Neural cell (in vitro differentiated cells): ENCODE measurements around the gene LARP1. TPM values are rescaled to one million over a fixed set of nuclear protein-coding genes. Genes with fewer than 3 reads are reported as not detected.

Source experiments
- H2AFZ ChIP-seq: fragments of 200-600, 300-800 bp; sonication (generic), shearing (Covaris generic); 2 replicates; pipeline ENCODE4 v1.6.0; 2014; ENCODE audit warnings: low read depth, mild to moderate bottlenecking, antibody characterized with exemption, low read length, moderate library complexity
- H3F3A ChIP-seq: fragments of 200-600 bp; shearing (Covaris generic); 2 replicates; pipeline ENCODE4 v1.6.1; 2016; ENCODE audit warnings: mild to moderate bottlenecking, moderate library complexity, mixed read lengths, antibody characterized with exemption, low read length; ENCODE audit not compliant: insufficient read depth, poor library complexity, severe bottlenecking
- H3K27ac ChIP-seq: fragments of 200-600, 300-800 bp; sonication (generic), shearing (Covaris generic); 2 replicates; pipeline ENCODE4 v1.5.1; 2014; ENCODE audit warnings: mild to moderate bottlenecking, low read length, moderate library complexity
- H3K27me3 ChIP-seq: fragments of 300-800, 200-600 bp; sonication (generic), shearing (Covaris generic); 2 replicates; pipeline ENCODE4 v1.6.0; 2014; ENCODE audit warnings: mild to moderate bottlenecking, low read depth, low read length, moderate library complexity; ENCODE audit not compliant: insufficient read depth
- H3K36me3 ChIP-seq: fragments of 300-800, 200-600 bp; sonication (generic), shearing (Covaris generic); 2 replicates; pipeline ENCODE4 v1.5.1; 2014; ENCODE audit warnings: mild to moderate bottlenecking, antibody characterized with exemption, low read length, moderate library complexity; ENCODE audit not compliant: insufficient read depth
- H3K4me2 ChIP-seq: fragments of 300-800, 200-600 bp; sonication (generic), shearing (Covaris generic); 2 replicates; pipeline ENCODE4 v1.6.0; 2014; ENCODE audit warnings: mild to moderate bottlenecking, low read length
- H3K4me3 ChIP-seq: fragments of 300-800, 200-600 bp; sonication (generic), shearing (Covaris generic); 2 replicates; pipeline ENCODE4 v1.5.1; 2014; ENCODE audit warnings: mild to moderate bottlenecking, low read length, moderate library complexity
- H3K79me2 ChIP-seq: fragments of 200-600 bp; shearing (Covaris generic); replicated peaks from 2 replicates; pipeline ENCODE4 v1.6.0; 2014; ENCODE audit warnings: mild to moderate bottlenecking, low read length, moderate library complexity; ENCODE audit not compliant: insufficient read depth
- H3K9ac ChIP-seq: fragments of 300-800, 200-600 bp; sonication (generic), shearing (Covaris generic); 2 replicates; pipeline ENCODE4 v1.6.1; 2016; ENCODE audit warnings: mild to moderate bottlenecking, low read length, mixed read lengths
- H3K9me2 ChIP-seq: fragments of 200-600 bp; shearing (Covaris generic); 2 replicates; pipeline ENCODE4 v1.6.1; 2016; ENCODE audit warnings: mild to moderate bottlenecking, low read length, mixed read lengths; ENCODE audit not compliant: insufficient read depth
- H3K9me3 ChIP-seq: fragments of 200-600, 300-800 bp; sonication (generic), shearing (Covaris generic); 2 replicates; pipeline ENCODE4 v1.6.1; 2016; ENCODE audit warnings: mild to moderate bottlenecking, mixed run types, low read length, moderate library complexity, mixed read lengths
- H4K20me1 ChIP-seq: fragments of 200-600 bp; shearing (Covaris generic); 2 replicates; pipeline ENCODE4 v1.6.1; 2016; ENCODE audit warnings: mild to moderate bottlenecking, mixed run types; ENCODE audit not compliant: insufficient read depth
- CTCF ChIP-seq: fragments of 450-650 bp; IDR thresholded peaks from 2 replicates; pipeline ENCODE4 v1.5.1; 2014; ENCODE audit warnings: antibody characterized with exemption, mild to moderate bottlenecking, moderate library complexity; ENCODE audit not compliant: poor library complexity, severe bottlenecking
- EP300 ChIP-seq: fragments of 450-650 bp; conservative IDR thresholded peaks from 2 replicates; pipeline ENCODE4 v1.6.1; 2014; ENCODE audit warnings: antibody characterized with exemption, mild to moderate bottlenecking, moderate library complexity; ENCODE audit not compliant: poor library complexity, severe bottlenecking
- EZH2 ChIP-seq: fragments of 200-600, 300-800 bp; shearing (Covaris generic), sonication (generic); IDR thresholded peaks from 2 replicates; pipeline ENCODE4 v1.6.1; 2014; ENCODE audit warnings: antibody characterized with exemption, low read length, borderline replicate concordance, mild to moderate bottlenecking; ENCODE audit not compliant: insufficient read depth, poor library complexity, severe bottlenecking
- MXI1 ChIP-seq: fragments of 450-650 bp; conservative IDR thresholded peaks from 2 replicates; pipeline ENCODE4 v1.6.1; 2014; ENCODE audit warnings: antibody characterized with exemption, mild to moderate bottlenecking; ENCODE audit not compliant: poor library complexity, severe bottlenecking
- POLR2AphosphoS5 ChIP-seq: IDR thresholded peaks from 2 replicates; pipeline ENCODE4 v1.6.1; 2012
- RAD21 ChIP-seq: fragments of 450-650 bp; conservative IDR thresholded peaks from 2 replicates; pipeline ENCODE4 v1.6.1; 2014; ENCODE audit warnings: antibody characterized with exemption, mild to moderate bottlenecking, moderate library complexity
- REST ChIP-seq: IDR thresholded peaks from 2 replicates; pipeline ENCODE4 v1.6.1; 2012; ENCODE audit warnings: borderline replicate concordance
- SMC3 ChIP-seq: fragments of 450-650 bp; conservative IDR thresholded peaks from 2 replicates; pipeline ENCODE4 v1.6.1; 2014; ENCODE audit warnings: antibody characterized with exemption, mild to moderate bottlenecking, moderate library complexity; ENCODE audit not compliant: poor library complexity
- TAF1 ChIP-seq: IDR thresholded peaks from 2 replicates; pipeline ENCODE4 v1.6.1; 2012; ENCODE audit warnings: low read depth
- polyA plus RNA-seq: library from polyadenylated mRNA; depleted of rRNA; stranded (reverse); fragments of >200 nt; gene quantifications from 2 replicates; pipeline ENCODE4 v1.2.3, GENCODE V29; 2014

Gene LARP1
- polyA plus RNA-seq, 1 donor from 2014 or later, result 36.1 TPM

DNA sequence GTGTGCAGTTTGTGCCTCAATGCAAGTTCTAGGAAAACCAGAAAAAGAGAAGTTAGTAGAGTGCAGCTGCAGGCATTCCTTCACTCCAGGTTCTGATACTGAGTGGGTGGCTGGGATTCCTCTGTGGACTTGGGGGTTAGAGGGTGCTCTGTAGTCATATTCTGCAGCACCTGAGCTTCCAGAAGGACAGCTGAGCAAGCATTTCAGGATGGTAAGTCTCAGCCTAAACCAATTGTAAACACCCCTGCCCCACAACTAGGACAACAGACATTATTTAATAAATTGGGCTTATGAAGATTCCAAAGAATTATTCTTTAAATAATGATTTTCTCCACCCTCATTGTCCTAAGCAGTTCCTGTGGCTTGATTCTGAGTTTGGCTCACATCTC, 86.1 kb downstream of the LARP1 start:
- H3K27ac ChIP-seq, result no peak overlapping the region
- H3K4me2 ChIP-seq, result no peak overlapping the region
- H3K79me2 ChIP-seq, result no peaks in the 10 kb centered on the region
- H3K9ac ChIP-seq, result no peak overlapping the region
- no peaks in the 10 kb centered on the region for H3K36me3 ChIP-seq
- H4K20me1 ChIP-seq, result no peaks in the 10 kb centered on the region
- no peaks in the 10 kb centered on the region for H3K9me2 ChIP-seq
- TF ChIP-seq MXI1 (no peak), TAF1 (no peak), RAD21 (no peak), SMC3 (no peak), EP300 (no peak), CTCF (no peak), POLR2AphosphoS5 (no peak), EZH2 (no peak), REST (no peak)
- no peaks in the 10 kb centered on the region for H3F3A ChIP-seq
- no peak overlapping the region for H3K4me3 ChIP-seq
- no peaks in the 10 kb centered on the region for H3K9me3 ChIP-seq
- H2AFZ ChIP-seq, result no peak overlapping the region
- H3K27me3 ChIP-seq, result no peaks in the 10 kb centered on the region

GRCh38 chr5:154842689-154843530, 87.7 kb downstream of the LARP1 start:
- no peak for TF ChIP-seq POLR2AphosphoS5
- no peak for TF ChIP-seq EP300

More at GRCh38 chr5:154842689-154843530, 87.7 kb downstream of the LARP1 start:
- no peak overlapping the region for H3K27ac ChIP-seq
- no peaks in the 10 kb centered on the region for H3K9me3 ChIP-seq
- H3K9me2 ChIP-seq, result no peaks in the 10 kb centered on the region
- no peaks in the 10 kb centered on the region for H3K36me3 ChIP-seq
- H4K20me1 ChIP-seq, result no peaks in the 10 kb centered on the region
- no peaks in the 10 kb centered on the region for H3K27me3 ChIP-seq
- H3K4me2 ChIP-seq, result no peak overlapping the region
- no peak overlapping the region for H3K9ac ChIP-seq
- no peaks in the 10 kb centered on the region for H3F3A ChIP-seq
- no peaks in the 10 kb centered on the region for H3K79me2 ChIP-seq
- no peak overlapping the region for H3K4me3 ChIP-seq
- no peak overlapping the region for H2AFZ ChIP-seq
